Right hindlimb (tissue), 1 donor: ENCODE results near the gene CLK2.
"Not testable (repeated sequence)": the region's sequence is repeated elsewhere in the genome, so short reads cannot be mapped to it uniquely, and the experiment has no call there.

Experiments used
- DNase-seq: peaks from one replicate; pipeline ENCODE4 v3.0.0-alpha.2; 2018

The CLK2 gene

DNA sequence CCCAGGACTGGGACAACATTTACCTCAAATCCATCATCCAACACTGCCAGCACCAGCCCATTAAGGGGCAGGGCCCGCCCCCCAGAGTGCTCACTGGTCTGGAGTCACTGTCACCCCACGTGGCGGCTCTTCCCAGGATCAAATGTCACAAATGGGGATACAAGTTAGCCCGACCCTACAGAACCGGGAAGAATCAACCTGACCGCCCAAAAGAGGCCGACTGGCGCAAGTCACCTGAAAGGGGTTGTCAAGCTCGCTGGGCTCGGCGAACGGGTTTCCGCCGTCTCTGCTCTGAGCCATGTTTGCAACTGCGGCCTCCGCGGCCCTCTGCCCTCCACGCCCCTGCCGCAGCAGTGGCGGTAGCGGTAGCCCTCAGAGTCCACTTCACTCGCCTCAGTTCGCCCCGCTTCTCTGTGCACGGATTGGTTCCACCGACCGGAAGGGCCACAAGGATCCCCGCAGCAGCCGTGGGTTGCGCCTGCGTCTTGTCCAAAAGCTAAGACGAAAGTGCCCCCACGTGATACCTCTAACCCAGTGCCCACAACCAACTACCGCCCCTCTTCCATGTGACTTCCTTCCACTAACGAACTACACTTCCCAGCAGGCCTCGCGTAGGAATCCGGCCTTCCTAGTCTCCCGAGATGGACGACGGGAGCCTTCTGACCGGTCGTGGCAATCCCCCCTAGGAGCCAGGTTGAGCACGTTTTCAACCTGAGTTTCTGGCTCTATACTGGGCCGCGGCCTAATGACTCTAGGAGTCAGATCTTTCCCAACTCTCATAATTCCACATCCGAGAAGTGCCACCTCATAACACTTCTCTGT lies 11.2 kb downstream of the CLK2 start, which contains the start of gene SCAMP3:
Gene SCAMP3 (minus strand): TSS at position 509 of the 822 bp plus-strand sequence. CDS start 209 bp downstream, at position 300.
- DNase-seq = peak; percentile 97

DNA sequence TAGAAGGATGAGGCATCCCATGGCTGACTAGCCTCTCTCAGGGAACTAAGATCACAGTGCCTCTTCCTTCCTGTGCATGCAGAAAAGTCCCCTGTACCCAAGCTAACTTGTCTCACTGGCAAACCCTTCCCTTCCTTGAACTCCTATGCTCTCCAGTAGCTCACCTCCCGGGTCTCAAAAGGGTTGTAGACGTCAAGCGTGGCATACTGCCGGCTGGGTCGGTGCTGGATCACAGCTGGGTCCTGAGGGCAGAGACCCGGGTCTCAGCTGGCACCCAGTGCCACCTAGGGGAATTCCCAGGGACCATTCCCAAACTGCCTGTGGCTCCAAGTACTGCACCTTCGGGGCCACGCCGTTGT lies 11.8 kb downstream of the CLK2 start:
- no peak for DNase-seq

GRCh38 chr1:155260276-155260675 lies 13.0 kb downstream of the CLK2 start:
- DNase-seq = no peak

GRCh38 chr1:155256058-155256852 lies 17.0 kb downstream of the CLK2 start:
- no peak for DNase-seq

DNA sequence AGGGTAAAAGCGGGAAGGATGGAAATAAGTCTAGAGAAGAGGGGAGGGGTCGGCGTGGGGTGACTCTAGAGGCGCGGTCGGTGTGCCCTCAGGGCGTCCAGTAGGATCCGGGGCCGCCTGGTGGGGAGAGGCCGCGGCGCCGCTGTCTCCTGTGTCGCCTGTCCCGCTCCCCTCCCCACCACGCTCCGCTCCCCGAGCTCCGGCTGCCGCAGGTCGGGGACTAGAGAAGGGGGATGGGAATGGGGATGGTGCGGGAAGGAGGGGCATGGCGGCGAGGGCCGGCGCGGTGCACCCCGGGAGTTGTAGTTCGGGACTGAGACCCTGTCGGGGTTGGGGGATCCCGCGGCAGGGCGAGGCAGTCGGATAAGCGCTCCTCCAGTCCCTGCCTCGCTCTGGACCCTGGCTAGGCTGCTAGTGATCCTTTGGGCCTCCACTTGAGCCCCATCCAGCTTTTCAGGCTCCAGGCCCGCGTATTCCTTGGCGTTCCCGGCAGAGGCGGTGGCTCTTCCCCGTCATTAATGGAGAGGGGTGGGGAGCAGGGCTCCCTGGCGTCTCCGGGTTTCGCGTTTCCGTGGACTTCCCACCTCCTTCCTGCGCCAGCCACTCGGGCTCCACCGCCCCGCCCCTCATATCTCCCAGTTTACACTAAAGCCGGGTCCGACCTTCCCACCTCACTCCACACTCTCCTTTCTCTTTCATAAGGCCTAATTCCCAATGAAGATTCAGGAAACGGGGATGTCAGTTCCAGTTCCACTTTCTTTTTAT lies 17.9 kb downstream of the CLK2 start, which contains the start of gene ENTREP3:
Gene ENTREP3 (minus strand): TSS at position 241 of the 765 bp plus-strand sequence. CDS start 606 bp downstream, outside the sequence.
- peak; percentile 95 for DNase-seq

DNA sequence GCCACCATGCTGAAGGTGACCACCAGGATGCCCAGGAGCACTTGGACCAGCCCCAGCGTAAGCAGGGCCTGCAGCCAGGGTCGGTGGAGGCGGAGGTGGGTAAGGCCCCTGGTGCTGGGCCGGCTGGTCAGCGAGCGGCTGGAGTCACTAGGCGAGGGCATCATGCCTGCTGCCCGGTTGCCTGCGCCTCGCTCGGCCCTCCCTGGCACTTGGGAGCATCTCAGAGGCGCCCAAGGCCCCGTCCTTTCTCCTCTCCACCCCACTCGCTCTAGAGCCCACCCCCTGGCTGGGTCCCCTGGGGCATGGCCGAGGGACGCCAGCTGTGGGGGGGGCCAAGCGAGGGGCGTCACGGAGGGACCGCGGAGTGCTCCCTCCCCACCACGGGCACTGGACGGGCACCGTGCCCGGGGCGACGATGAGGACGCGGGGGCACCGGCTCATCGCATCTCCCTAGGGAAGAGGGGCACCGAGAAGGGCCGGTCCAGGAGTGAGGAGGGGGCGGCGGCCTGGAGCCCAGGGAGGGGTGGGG lies 18.5 kb downstream of the CLK2 start:
- DNase-seq = peak; percentile 41

DNA sequence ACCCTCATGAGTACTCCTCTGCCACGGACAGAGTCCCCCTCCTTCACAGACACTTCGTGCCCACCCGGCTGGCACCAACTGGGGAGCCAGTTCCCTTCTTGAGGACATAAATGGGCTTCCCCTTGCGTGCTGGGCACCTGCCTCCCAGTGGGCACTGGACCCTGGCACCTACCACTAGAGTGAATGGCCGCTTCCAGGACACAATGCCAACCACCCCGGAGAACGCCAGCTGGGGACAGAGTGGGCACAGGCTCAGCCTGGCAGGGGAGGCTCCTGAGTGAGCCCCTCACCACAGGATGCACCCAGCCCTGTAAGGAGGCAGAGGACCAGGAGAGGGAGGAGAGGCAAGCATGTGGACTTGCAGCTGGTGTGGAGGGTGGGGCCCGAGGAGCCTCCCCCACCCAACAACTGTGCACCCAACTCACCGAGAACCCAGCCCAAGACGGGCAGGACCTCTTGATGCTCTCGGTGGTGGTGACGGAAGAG lies 19.0 kb downstream of the CLK2 start:
- DNase-seq = no peak

- DNase-seq = no peak
These were observed 19.5 kb downstream of the CLK2 start for GRCh38 chr1:155253797-155254196.

GRCh38 chr1:155253208-155253607 lies 20.1 kb downstream of the CLK2 start:
- no peak for DNase-seq

DNA sequence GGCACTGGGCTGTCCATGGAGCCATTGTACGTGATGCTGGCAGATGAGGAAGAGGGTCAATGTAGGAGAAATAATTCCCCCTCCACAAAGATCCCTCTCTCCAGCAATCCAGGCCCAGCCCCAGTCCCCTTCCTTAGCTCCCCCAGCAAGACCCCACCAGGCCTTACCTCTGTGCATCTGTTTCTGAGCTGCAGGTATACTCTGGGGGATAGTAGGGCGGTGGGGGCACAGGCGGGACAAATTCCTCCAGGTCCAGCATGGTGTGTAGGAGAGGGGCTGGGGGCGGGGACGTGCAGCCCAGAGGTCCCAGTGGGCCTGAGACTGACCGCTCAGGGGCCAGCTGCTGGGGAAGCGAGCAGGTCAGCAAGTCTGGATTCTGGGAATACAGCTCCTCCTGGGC lies 21.7 kb downstream of the CLK2 start:
- DNase-seq = no peak

- DNase-seq = peak; percentile 93
These were observed 22.5 kb downstream of the CLK2 start for GRCh38 chr1:155250633-155251449.

GRCh38 chr1:155250246-155250632 lies 23.1 kb downstream of the CLK2 start:
- DNase-seq = peak; percentile 36

- DNase-seq = no peak
These were observed 25.4 kb downstream of the CLK2 start for GRCh38 chr1:155247667-155248553.

GRCh38 chr1:155246796-155247195 lies 26.5 kb downstream of the CLK2 start:
- not testable (repeated sequence) for DNase-seq

DNA sequence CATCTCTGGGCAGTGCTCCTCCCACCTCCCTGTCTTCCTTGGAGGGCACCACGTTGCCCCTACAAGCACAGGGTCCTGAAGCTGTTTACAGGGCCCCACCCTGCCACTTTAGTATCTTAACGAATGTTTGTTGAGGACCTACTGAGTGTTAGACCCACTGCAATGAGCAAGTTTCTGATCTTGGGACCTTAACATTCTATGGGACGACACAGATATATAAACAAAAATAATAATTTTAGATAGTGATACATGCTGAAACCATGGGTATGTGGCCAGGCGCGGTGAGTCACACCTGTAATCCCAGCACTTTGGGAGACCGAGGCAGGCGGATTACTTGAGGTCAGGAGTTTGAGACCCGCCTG lies 28.2 kb downstream of the CLK2 start:
- DNase-seq = no peak

GRCh38 chr1:155244368-155245162 lies 28.7 kb downstream of the CLK2 start:
- DNase-seq = peak; percentile 100

- DNase-seq = no peak
These were observed 30.4 kb downstream of the CLK2 start for GRCh38 chr1:155242805-155243358.

DNA sequence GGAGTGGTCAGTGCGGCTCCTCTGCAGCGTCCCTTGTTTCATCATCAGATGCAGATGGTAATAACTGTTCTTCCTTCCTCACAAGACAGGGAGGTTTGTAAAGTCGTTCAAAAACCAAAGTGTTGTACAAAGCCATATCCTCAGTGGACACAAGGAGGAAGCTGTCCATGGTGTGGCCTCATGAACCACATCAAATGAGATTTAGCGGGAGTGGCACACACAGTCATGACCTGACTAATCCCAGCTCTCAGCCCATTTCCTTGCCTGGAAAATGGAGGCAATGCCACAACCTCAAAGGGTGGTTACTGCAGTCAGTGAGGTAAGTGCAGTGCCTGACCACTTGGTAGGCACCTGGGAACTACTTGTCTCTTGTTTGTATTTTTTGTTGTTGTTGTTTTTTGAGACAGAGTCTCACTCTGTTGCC lies 31.5 kb downstream of the CLK2 start:
- no peak for DNase-seq

GRCh38 chr1:155241069-155241679 lies 32.1 kb downstream of the CLK2 start:
- peak; percentile 79 for DNase-seq
